SK-N-SH treated with all-trans-retinoic acid at 6 μM for 48 hours (cell line): ENCODE results near the gene CCDC190.

ENCODE experiments used
- ARNTL ChIP-seq: fragments of 450-650 bp; formaldehyde crosslinking; IDR thresholded peaks from 2 replicates; pipeline ENCODE4 v1.5.0; 2020; ENCODE audit warnings: low read depth, mild to moderate bottlenecking, moderate library complexity, borderline replicate concordance
- BACH2 ChIP-seq: fragments of 250-450 bp; sonication (Bioruptor Pico); IDR thresholded peaks from 2 replicates; pipeline ENCODE4 v1.9.0; 2021; ENCODE audit warnings: mild to moderate bottlenecking, borderline replicate concordance
- CREB5 ChIP-seq: fragments of 250-450 bp; sonication (Bioruptor Pico); IDR thresholded peaks from 2 replicates; pipeline ENCODE4 v1.5.1; 2020; ENCODE audit warnings: low read depth, mild to moderate bottlenecking, moderate library complexity
- CSDC2 ChIP-seq: fragments of 250-450 bp; sonication (Bioruptor Pico); IDR thresholded peaks from 2 replicates; pipeline ENCODE4 v1.5.0; 2020; ENCODE audit warnings: mild to moderate bottlenecking, moderate library complexity
- CSRNP3 ChIP-seq: fragments of 250-450 bp; sonication (Bioruptor Pico); IDR thresholded peaks from 2 replicates; pipeline ENCODE4 v1.5.1; 2021; ENCODE audit warnings: mild to moderate bottlenecking, moderate library complexity
- ISL1 ChIP-seq: fragments of 250-450 bp; sonication (Bioruptor Pico); IDR thresholded peaks from 2 replicates; pipeline ENCODE4 v2.1.2; 2022; ENCODE audit warnings: mild to moderate bottlenecking, moderate library complexity
- PATZ1 ChIP-seq: fragments of 250-450 bp; sonication (Bioruptor Pico); IDR thresholded peaks from 2 replicates; pipeline ENCODE4 v1.8.0; 2020; ENCODE audit warnings: mild to moderate bottlenecking, moderate library complexity, borderline replicate concordance
- PPARA ChIP-seq: fragments of 250-450 bp; sonication (Bioruptor Pico); IDR thresholded peaks from 2 replicates; pipeline ENCODE4 v1.5.0; 2020; ENCODE audit warnings: mild to moderate bottlenecking, borderline replicate concordance
- RARB ChIP-seq: fragments of 250-450 bp; sonication (Bioruptor Pico); IDR thresholded peaks from 2 replicates; pipeline ENCODE4 v1.8.0; 2021; ENCODE audit warnings: mild to moderate bottlenecking, moderate library complexity
- ZFP3 ChIP-seq: fragments of 250-450 bp; sonication (Bioruptor Pico); IDR thresholded peaks from 2 replicates; pipeline ENCODE4 v1.5.0; 2020; ENCODE audit warnings: mild to moderate bottlenecking, moderate library complexity
- ZFP30 ChIP-seq: fragments of 450-650 bp; formaldehyde crosslinking; IDR thresholded peaks from 2 replicates; pipeline ENCODE4 v1.5.0; 2022; ENCODE audit warnings: mild to moderate bottlenecking, moderate library complexity

GRCh38 chr1:162840250-162840839 is 20.6 kb downstream of the CCDC190 start:
- TF ChIP-seq ZFP30 (no peak), ISL1 (no peak), PATZ1 (CRISPR knock-in tag) (no peak), PPARA (CRISPR knock-in tag) (no peak), CSRNP3 (CRISPR knock-in tag) (no peak), BACH2 (CRISPR knock-in tag) (no peak), CSDC2 (CRISPR knock-in tag) (no peak), CREB5 (no peak), ZFP3 (CRISPR knock-in tag) (no peak), ARNTL (no peak), RARB (CRISPR knock-in tag) (no peak)
